Loucy (cell line): ENCODE results near the gene CACNA2D1.

Source experiments
- H2AFZ ChIP-seq: fragments of 200-600 bp; sonication (generic); 2 replicates; pipeline ENCODE4 v1.6.0; 2016; ENCODE audit warnings: antibody characterized with exemption, mild to moderate bottlenecking, low read length, moderate library complexity
- H3F3A ChIP-seq: fragments of 200-600 bp; 2 replicates; pipeline ENCODE4 v1.6.0; 2016; ENCODE audit warnings: antibody characterized with exemption, low read depth, mild to moderate bottlenecking
- H3K27me3 ChIP-seq: fragments of 200-600 bp; sonication (generic); 2 replicates; pipeline ENCODE4 v1.6.1; 2014; ENCODE audit warnings: low read length, mild to moderate bottlenecking; ENCODE audit not compliant: insufficient read depth, poor library complexity, severe bottlenecking
- H3K36me3 ChIP-seq: fragments of 200-600 bp; sonication (generic); 2 replicates; pipeline ENCODE4 v1.6.1; 2016; ENCODE audit warnings: low read length; ENCODE audit not compliant: insufficient read depth
- H3K4me1 ChIP-seq: fragments of 200-600 bp; sonication (generic); 2 replicates; pipeline ENCODE4 v1.5.1; 2014; ENCODE audit warnings: low read length, mild to moderate bottlenecking; ENCODE audit not compliant: insufficient read depth, poor library complexity, severe bottlenecking
- H3K4me2 ChIP-seq: fragments of 200-600 bp; sonication (generic); 2 replicates; pipeline ENCODE4 v1.6.0; 2014; ENCODE audit warnings: antibody characterized with exemption, low read length, low read depth, mild to moderate bottlenecking; ENCODE audit not compliant: poor library complexity, severe bottlenecking
- H3K4me3 ChIP-seq: fragments of 200-600 bp; sonication (generic); 2 replicates; pipeline ENCODE4 v1.5.1; 2014; ENCODE audit warnings: low read length, mild to moderate bottlenecking, mixed read lengths; ENCODE audit not compliant: poor library complexity, severe bottlenecking
- H3K79me2 ChIP-seq: fragments of 200-600 bp; sonication (generic); 2 replicates; pipeline ENCODE4 v1.6.1; 2014; ENCODE audit warnings: low read length; ENCODE audit not compliant: insufficient read depth
- H3K9ac ChIP-seq: fragments of 200-600 bp; sonication (generic); 2 replicates; pipeline ENCODE4 v1.6.0; 2014; ENCODE audit warnings: mild to moderate bottlenecking, low read depth, low read length, moderate library complexity; ENCODE audit not compliant: poor library complexity, severe bottlenecking
- H3K9me2 ChIP-seq: fragments of 200-600 bp; sonication (generic); replicated peaks from 2 replicates; pipeline ENCODE4 v1.6.1; 2016; ENCODE audit warnings: low read depth, low read length, mixed read lengths
- H3K9me3 ChIP-seq: fragments of 200-600 bp; sonication (generic); 2 replicates; pipeline ENCODE4 v1.6.1; 2014; ENCODE audit warnings: mild to moderate bottlenecking, antibody characterized with exemption, low read length, low read depth; ENCODE audit not compliant: insufficient read depth
- H4K20me1 ChIP-seq: fragments of 200-600 bp; sonication (generic); 2 replicates; pipeline ENCODE4 v1.6.0; 2014; ENCODE audit warnings: antibody characterized with exemption, low read length, mild to moderate bottlenecking; ENCODE audit not compliant: insufficient read depth, poor library complexity, severe bottlenecking
- EZH2phosphoT487 ChIP-seq: fragments of 200-600 bp; IDR thresholded peaks from 2 replicates; pipeline ENCODE4 v1.6.1; 2018; ENCODE audit warnings: antibody characterized with exemption, mild to moderate bottlenecking, moderate library complexity, borderline replicate concordance
- TF ChIP-seq, protein P1 (sequence below): fragments of 200-600 bp; sonication (generic); conservative IDR thresholded peaks from 2 replicates; pipeline ENCODE4 v1.5.1; 2014; ENCODE audit warnings: mild to moderate bottlenecking, antibody characterized with exemption, low read length

The CACNA2D1 gene

GRCh38 chr7:82109288-82109687, 334.3 kb downstream of the CACNA2D1 start:
- Histone ChIP-seq H3K79me2 (no peaks in the 10 kb centered on the region), H3K4me2 (no peak overlapping the region), H3K9me3 (no peaks in the 10 kb centered on the region), H4K20me1 (no peaks in the 10 kb centered on the region), H2AFZ (no peak overlapping the region), H3K9me2 (no peaks in the 10 kb centered on the region), H3K36me3 (no peaks in the 10 kb centered on the region), H3K9ac (no peak overlapping the region), H3F3A (no peaks in the 10 kb centered on the region), H3K4me3 (no peak overlapping the region), H3K4me1 (no peaks in the 10 kb centered on the region), H3K27me3 (no peaks in the 10 kb centered on the region)
- TF ChIP-seq, protein P1, sequence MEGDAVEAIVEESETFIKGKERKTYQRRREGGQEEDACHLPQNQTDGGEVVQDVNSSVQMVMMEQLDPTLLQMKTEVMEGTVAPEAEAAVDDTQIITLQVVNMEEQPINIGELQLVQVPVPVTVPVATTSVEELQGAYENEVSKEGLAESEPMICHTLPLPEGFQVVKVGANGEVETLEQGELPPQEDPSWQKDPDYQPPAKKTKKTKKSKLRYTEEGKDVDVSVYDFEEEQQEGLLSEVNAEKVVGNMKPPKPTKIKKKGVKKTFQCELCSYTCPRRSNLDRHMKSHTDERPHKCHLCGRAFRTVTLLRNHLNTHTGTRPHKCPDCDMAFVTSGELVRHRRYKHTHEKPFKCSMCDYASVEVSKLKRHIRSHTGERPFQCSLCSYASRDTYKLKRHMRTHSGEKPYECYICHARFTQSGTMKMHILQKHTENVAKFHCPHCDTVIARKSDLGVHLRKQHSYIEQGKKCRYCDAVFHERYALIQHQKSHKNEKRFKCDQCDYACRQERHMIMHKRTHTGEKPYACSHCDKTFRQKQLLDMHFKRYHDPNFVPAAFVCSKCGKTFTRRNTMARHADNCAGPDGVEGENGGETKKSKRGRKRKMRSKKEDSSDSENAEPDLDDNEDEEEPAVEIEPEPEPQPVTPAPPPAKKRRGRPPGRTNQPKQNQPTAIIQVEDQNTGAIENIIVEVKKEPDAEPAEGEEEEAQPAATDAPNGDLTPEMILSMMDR, result no peak
- no peak for TF ChIP-seq EZH2phosphoT487

DNA sequence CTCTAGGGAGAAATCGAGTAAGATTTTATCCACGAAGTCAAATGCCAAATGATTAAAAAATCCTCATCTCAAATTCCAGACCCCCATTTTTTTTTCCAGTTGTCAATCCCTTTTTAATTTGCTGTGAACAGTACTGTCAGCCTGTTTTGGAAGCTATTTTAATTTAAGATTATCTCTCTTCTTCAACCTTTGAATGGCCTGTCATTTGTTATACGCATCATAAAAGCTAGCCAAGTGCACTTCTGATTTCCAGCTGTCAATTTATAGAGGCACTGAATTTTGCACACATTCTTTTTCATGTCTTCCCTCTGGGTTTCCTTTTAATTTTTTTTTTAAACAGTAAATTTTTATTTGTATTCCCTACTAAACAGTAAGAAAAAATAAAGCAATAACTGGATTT, 337.4 kb downstream of the CACNA2D1 start:
- Histone ChIP-seq H3K9me2 (no peaks in the 10 kb centered on the region), H3K9ac (no peak overlapping the region), H2AFZ (no peak overlapping the region), H3K4me2 (no peak overlapping the region), H3K36me3 (no peaks in the 10 kb centered on the region), H3F3A (no peaks in the 10 kb centered on the region), H3K27me3 (no peaks in the 10 kb centered on the region), H3K4me3 (no peak overlapping the region), H4K20me1 (no peaks in the 10 kb centered on the region), H3K9me3 (no peaks in the 10 kb centered on the region), H3K79me2 (no peaks in the 10 kb centered on the region), H3K4me1 (no peaks in the 10 kb centered on the region)
- no peak for TF ChIP-seq EZH2phosphoT487
- TF ChIP-seq, protein P1, result no peak

GRCh38 chr7:82105463-82105862, 338.1 kb downstream of the CACNA2D1 start:
- Histone ChIP-seq H3K9ac (no peak overlapping the region), H3K4me2 (no peak overlapping the region), H3K9me2 (no peaks in the 10 kb centered on the region), H3K79me2 (no peaks in the 10 kb centered on the region), H3K4me3 (no peak overlapping the region), H3K9me3 (no peaks in the 10 kb centered on the region), H3K4me1 (no peaks in the 10 kb centered on the region), H3K36me3 (no peaks in the 10 kb centered on the region), H3F3A (no peaks in the 10 kb centered on the region), H3K27me3 (no peaks in the 10 kb centered on the region), H4K20me1 (no peaks in the 10 kb centered on the region), H2AFZ (no peak overlapping the region)
- TF ChIP-seq EZH2phosphoT487, result no peak
- TF ChIP-seq, protein P1, result no peak
